HepG2 (cell line): Measurements from ENCODE around the gene RBM8A. TPM values are rescaled to one million over a fixed set of nuclear protein-coding genes. Genes with fewer than 3 reads are reported as not detected.

Source experiments
- ATAC-seq: fragments of 200-7000 bp; cut with Tn5 transposase; 3 replicates; pipeline ENCODE4 v1.9.1; 2020; ENCODE audit warnings: mild to moderate bottlenecking, moderate library complexity
- BruUV-seq: library from RNA; stranded (reverse); fragments of 400-500 nt; replicated peaks from 2 replicates; lab custom pipeline; 2021; lab: Mats Ljungman, UMichigan
- CTCF ChIA-PET: fragments of 300-600 bp; formaldehyde crosslinking; extraction: SDS; loops from one replicate; lab custom pipeline; 2021; ENCODE audit warnings: low total read pairs, inconsistent platforms, low intra/inter-chr PET ratio; lab: Yijun Ruan, JAX
- POLR2A ChIA-PET: fragments of 350-600 bp; sonication (Branson Sonifier 250); formaldehyde crosslinking; loops from one replicate; lab custom pipeline; 2020; ENCODE audit warnings: antibody characterized with exemption, inconsistent platforms; lab: Yijun Ruan, JAX
- DNase-seq: peaks from one replicate; pipeline ENCODE4 v3.0.0-alpha.2; 2015; ENCODE audit warnings: low spot score
- FAIRE-seq: peaks from 3 replicates; lab custom pipeline; 2011; peaks lifted over from hg19 to GRCh38; lab: Jason Lieb, UNC
- H2AFZ ChIP-seq: one replicate; pipeline ENCODE4 v1.6.1; 2011; ENCODE audit warnings: low read length, inconsistent platforms
- H3K27ac ChIP-seq: fragments of 300-600 bp; 3 replicates; pipeline ENCODE4 v1.8.0; 2011; ENCODE audit warnings: mixed run types, mild to moderate bottlenecking, mixed read lengths, low read length, inconsistent platforms; ENCODE audit not compliant: insufficient read depth; ENCODE audit errors: extremely low read length
- H3K27me3 ChIP-seq, 2 experiments: fragments of 200-600 bp in 1 of 2; 2 replicates in 1 of 2; 3 replicates in 1 of 2; pipeline versions ENCODE4 v1.6.0 to v1.8.0; 2011; ENCODE audit warnings: low read length in 2 of 2, mild to moderate bottlenecking in 2 of 2, moderate library complexity in 2 of 2, inconsistent platforms in 1 of 2; ENCODE audit not compliant: insufficient read depth in 2 of 2, control insufficient read depth in 1 of 2
- H3K36me3 ChIP-seq, 2 experiments: fragments of 200-600 bp in 1 of 2; replicated peaks in 1 of 2; 2 replicates in 1 of 2; 3 replicates in 1 of 2; pipeline versions ENCODE4 v1.5.1 to v1.8.0; 2011; ENCODE audit warnings: low read length in 2 of 2, inconsistent platforms in 1 of 2; ENCODE audit not compliant: insufficient read depth in 2 of 2, control insufficient read depth in 1 of 2
- H3K4me1 ChIP-seq: 2 replicates; pipeline ENCODE4 v1.5.1; 2012; ENCODE audit warnings: low read length, inconsistent platforms; ENCODE audit not compliant: insufficient read depth
- H3K4me2 ChIP-seq: 2 replicates; pipeline ENCODE4 v1.6.0; 2011; ENCODE audit warnings: low read depth, low read length, inconsistent platforms
- H3K4me3 ChIP-seq, 3 experiments: fragments of 200-600 bp in 1 of 3; sonication (generic), shearing (Covaris generic) in 1 of 3; replicated peaks in 1 of 3; 2 replicates each; pipeline ENCODE4 v1.5.1; 2011 to 2016; ENCODE audit warnings: low read length in 3 of 3, inconsistent platforms in 2 of 3, low read depth in 2 of 3, mild to moderate bottlenecking in 2 of 3, control low read depth in 1 of 3, mixed read lengths in 1 of 3; ENCODE audit not compliant: insufficient read depth in 1 of 3
- H3K79me2 ChIP-seq: one replicate; pipeline ENCODE4 v1.6.1; 2011; ENCODE audit warnings: low read length, inconsistent platforms; ENCODE audit not compliant: insufficient read depth
- H3K9ac ChIP-seq: 2 replicates; pipeline ENCODE4 v1.6.0; 2011; ENCODE audit warnings: mild to moderate bottlenecking, low read depth, low read length, inconsistent platforms; ENCODE audit not compliant: insufficient read depth
- H3K9me3 ChIP-seq: 2 replicates; pipeline ENCODE4 v1.5.1; 2012; ENCODE audit warnings: mild to moderate bottlenecking, low read length
- H4K20me1 ChIP-seq: 2 replicates; pipeline ENCODE4 v1.6.0; 2011; ENCODE audit warnings: inconsistent platforms, mild to moderate bottlenecking, low read length, moderate library complexity; ENCODE audit not compliant: insufficient read depth
- ADNP ChIP-seq: sonication (generic); formaldehyde crosslinking; IDR thresholded peaks from 2 replicates; pipeline ENCODE4 v1.4.0; 2020; ENCODE audit warnings: missing genetic modification reagents
- ASH2L ChIP-seq: fragments of 300-600, 200-600 bp; sonication (generic); IDR thresholded peaks from 2 replicates; pipeline ENCODE4 v1.7.0; 2017; ENCODE audit warnings: low read depth, mild to moderate bottlenecking, moderate library complexity, mixed read lengths, low read length; ENCODE audit not compliant: insufficient read length
- FOSL1 ChIP-seq: sonication (generic); formaldehyde crosslinking; IDR thresholded peaks from 2 replicates; pipeline ENCODE4 v1.9.0; 2021; ENCODE audit warnings: missing genetic modification reagents, borderline replicate concordance
- HMGA1 ChIP-seq: sonication (generic); formaldehyde crosslinking; conservative IDR thresholded peaks from 2 replicates; pipeline ENCODE4 v1.4.0; 2020; ENCODE audit warnings: missing genetic modification reagents
- KLF11 ChIP-seq: IDR thresholded peaks from 2 replicates; pipeline ENCODE4 v1.6.1; 2016; ENCODE audit warnings: missing compliant biosample characterization
- NFIC ChIP-seq: IDR thresholded peaks from 2 replicates; pipeline ENCODE4 v1.6.1; 2012; ENCODE audit warnings: mild to moderate bottlenecking, low read length, inconsistent platforms
- NFRKB ChIP-seq: fragments of 450-650 bp; IDR thresholded peaks from 2 replicates; pipeline ENCODE4 v1.6.1; 2017
- SMAD3 ChIP-seq: sonication (generic); formaldehyde crosslinking; IDR thresholded peaks from 2 replicates; pipeline ENCODE4 v1.4.0; 2020; ENCODE audit warnings: missing genetic modification reagents
- SMARCE1 ChIP-seq: fragments of 450-650 bp; IDR thresholded peaks from 2 replicates; pipeline ENCODE4 v1.6.1; 2017; ENCODE audit warnings: borderline replicate concordance
- TCF7L2 ChIP-seq: IDR thresholded peaks from 2 replicates; pipeline ENCODE4 v1.6.1; 2011; ENCODE audit warnings: mild to moderate bottlenecking, low read depth, low read length, moderate library complexity
- TEAD3 ChIP-seq: optimal IDR thresholded peaks from 2 replicates; pipeline ENCODE3; 2016; ENCODE audit warnings: borderline replicate concordance
- ZNF138 ChIP-seq: sonication (generic); formaldehyde crosslinking; IDR thresholded peaks from 2 replicates; pipeline ENCODE4 v1.5.0; 2020; ENCODE audit warnings: mild to moderate bottlenecking, low read depth, missing genetic modification reagents
- ZNF251 ChIP-seq: sonication (generic); formaldehyde crosslinking; IDR thresholded peaks from 2 replicates; pipeline ENCODE4 v1.9.0; 2021; ENCODE audit warnings: mild to moderate bottlenecking, missing genetic modification reagents
- ZNF274 ChIP-seq: sonication (generic); formaldehyde crosslinking; IDR thresholded peaks from 2 replicates; pipeline ENCODE4 v1.5.1; 2020; ENCODE audit warnings: mild to moderate bottlenecking, missing genetic modification reagents
- ZNF441 ChIP-seq: sonication (generic); formaldehyde crosslinking; IDR thresholded peaks from 2 replicates; pipeline ENCODE4 v1.7.0; 2021; ENCODE audit warnings: missing genetic modification reagents, borderline replicate concordance
- ZNF546 ChIP-seq: sonication (generic); formaldehyde crosslinking; conservative IDR thresholded peaks from 2 replicates; pipeline ENCODE4 v1.8.1; 2023; ENCODE audit warnings: mild to moderate bottlenecking, missing genetic modification reagents
- ZNF839 ChIP-seq: sonication (generic); formaldehyde crosslinking; IDR thresholded peaks from 2 replicates; pipeline ENCODE4 v1.4.0; 2020; ENCODE audit warnings: missing genetic modification reagents, mild to moderate bottlenecking, borderline replicate concordance
- WGBS: methylation state at CpG from one replicate; pipeline ENCODE4 v1.1.6; 2017; ENCODE audit warnings: low lambda C conversion rate; 5-methylcytosine and 5-hydroxymethylcytosine counted together
- in situ Hi-C: cut with HindIII; loops from 2 replicates; pipeline ENCODE4 v1.10.0; 2017; ENCODE audit warnings: low pct_unique_long_range_greater_than_20kb; ENCODE audit not compliant: extremely low pct_ligation_motif_present
- intact Hi-C: fragments of 100-400 bp; cut with micrococcal nuclease; formaldehyde crosslinking; loops from one replicate; pipeline ENCODE4 v1.10.0; 2022; ENCODE audit not compliant: unreplicated experiment
- polyA plus RNA-seq, 8 experiments: library from polyadenylated mRNA; depleted of rRNA in 3 of 8; stranded (reverse) in 7 of 8; unstranded in 1 of 8; fragments of >200 nt; fragmentation: Illumina TruSeq in 4 of 8; extraction: Trizol in 4 of 8; gene quantifications; 2 replicates each; pipeline versions ENCODE4 v1.2.1 to v1.2.3, GENCODE V29; 2011 to 2016; ENCODE audit warnings: low read depth in 4 of 8, missing spikeins in 1 of 8, mixed read lengths in 1 of 8; ENCODE audit not compliant: insufficient read depth in 1 of 8
- total RNA-seq, 5 experiments: library from RNA; depleted of rRNA; stranded (reverse); fragments of >200 nt; fragmentation: Illumina TruSeq; extraction: Trizol; gene quantifications; 2 replicates each; pipeline ENCODE4 v1.2.3, GENCODE V29; 2016; ENCODE audit warnings: low read depth in 1 of 5
- TF ChIP-seq, protein P1 (sequence below): IDR thresholded peaks from 2 replicates; pipeline ENCODE4 v1.6.1; 2012; ENCODE audit warnings: low read length, improper control_type of control experiment
- TF ChIP-seq, protein P2 (sequence below): sonication (generic); formaldehyde crosslinking; IDR thresholded peaks from 2 replicates; pipeline ENCODE4 v1.4.0; 2020; ENCODE audit warnings: missing genetic modification reagents
- TF ChIP-seq, protein P3 (sequence below): sonication (generic); formaldehyde crosslinking; IDR thresholded peaks from 2 replicates; pipeline ENCODE4 v1.8.0; 2022; ENCODE audit warnings: mild to moderate bottlenecking, missing genetic modification reagents, borderline replicate concordance

RBM8A gene
- total and polyA plus RNA-seq, 2 of the 13 experiments (the other 11 are each of a cell fraction or from before 2014, with no cell fraction given) = 106 to 162 TPM

DNA sequence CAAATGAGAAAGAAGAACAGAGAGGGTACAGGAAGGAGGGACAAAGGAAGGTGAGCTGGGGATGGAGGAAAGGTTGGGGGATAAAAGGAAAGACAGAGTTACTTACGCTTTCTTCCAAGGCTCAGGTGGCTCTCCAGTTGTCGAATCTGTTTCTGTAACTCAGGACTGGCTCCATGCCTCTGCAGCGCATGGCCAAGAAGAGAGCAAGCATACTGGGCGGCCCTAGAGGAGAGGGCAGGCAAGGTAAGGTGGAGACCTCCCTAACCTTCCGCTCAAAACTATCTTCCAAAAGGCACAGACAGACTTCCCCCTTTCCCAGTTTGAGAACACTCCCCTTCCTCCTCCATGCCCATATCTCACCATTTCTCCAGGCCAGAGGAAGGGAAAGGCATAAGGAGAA, 9.7 kb downstream of the RBM8A start:
- DNase-seq = no peak
- peak overlapping the region; percentile 99 for H3K4me2 ChIP-seq
- peaks cover 8% of the 10 kb centered on the region for H3K79me2 ChIP-seq
- TF ChIP-seq TEAD3 (CRISPR knock-in tag) = no peak
- TF ChIP-seq ADNP = no peak
- no peak for TF ChIP-seq SMAD3 (CRISPR knock-in tag)
- no peak for TF ChIP-seq SMARCE1
- TF ChIP-seq ZNF138 (CRISPR knock-in tag) = no peak
- no peak for TF ChIP-seq ZNF546 (CRISPR knock-in tag)
- TF ChIP-seq, protein P1, sequence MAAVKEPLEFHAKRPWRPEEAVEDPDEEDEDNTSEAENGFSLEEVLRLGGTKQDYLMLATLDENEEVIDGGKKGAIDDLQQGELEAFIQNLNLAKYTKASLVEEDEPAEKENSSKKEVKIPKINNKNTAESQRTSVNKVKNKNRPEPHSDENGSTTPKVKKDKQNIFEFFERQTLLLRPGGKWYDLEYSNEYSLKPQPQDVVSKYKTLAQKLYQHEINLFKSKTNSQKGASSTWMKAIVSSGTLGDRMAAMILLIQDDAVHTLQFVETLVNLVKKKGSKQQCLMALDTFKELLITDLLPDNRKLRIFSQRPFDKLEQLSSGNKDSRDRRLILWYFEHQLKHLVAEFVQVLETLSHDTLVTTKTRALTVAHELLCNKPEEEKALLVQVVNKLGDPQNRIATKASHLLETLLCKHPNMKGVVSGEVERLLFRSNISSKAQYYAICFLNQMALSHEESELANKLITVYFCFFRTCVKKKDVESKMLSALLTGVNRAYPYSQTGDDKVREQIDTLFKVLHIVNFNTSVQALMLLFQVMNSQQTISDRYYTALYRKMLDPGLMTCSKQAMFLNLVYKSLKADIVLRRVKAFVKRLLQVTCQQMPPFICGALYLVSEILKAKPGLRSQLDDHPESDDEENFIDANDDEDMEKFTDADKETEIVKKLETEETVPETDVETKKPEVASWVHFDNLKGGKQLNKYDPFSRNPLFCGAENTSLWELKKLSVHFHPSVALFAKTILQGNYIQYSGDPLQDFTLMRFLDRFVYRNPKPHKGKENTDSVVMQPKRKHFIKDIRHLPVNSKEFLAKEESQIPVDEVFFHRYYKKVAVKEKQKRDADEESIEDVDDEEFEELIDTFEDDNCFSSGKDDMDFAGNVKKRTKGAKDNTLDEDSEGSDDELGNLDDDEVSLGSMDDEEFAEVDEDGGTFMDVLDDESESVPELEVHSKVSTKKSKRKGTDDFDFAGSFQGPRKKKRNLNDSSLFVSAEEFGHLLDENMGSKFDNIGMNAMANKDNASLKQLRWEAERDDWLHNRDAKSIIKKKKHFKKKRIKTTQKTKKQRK = no peak
- no peak for TF ChIP-seq ZNF274 (CRISPR knock-in tag)
- no peak for TF ChIP-seq ASH2L
- no peak for TF ChIP-seq KLF11 (CRISPR knock-in tag)
- TF ChIP-seq NFRKB = no peak
- no peak for TF ChIP-seq HMGA1 (CRISPR knock-in tag)
- no peak for TF ChIP-seq NFIC
- TF ChIP-seq FOSL1 (CRISPR knock-in tag) = no peak
- no peak for TF ChIP-seq TCF7L2
- TF ChIP-seq, protein P2, sequence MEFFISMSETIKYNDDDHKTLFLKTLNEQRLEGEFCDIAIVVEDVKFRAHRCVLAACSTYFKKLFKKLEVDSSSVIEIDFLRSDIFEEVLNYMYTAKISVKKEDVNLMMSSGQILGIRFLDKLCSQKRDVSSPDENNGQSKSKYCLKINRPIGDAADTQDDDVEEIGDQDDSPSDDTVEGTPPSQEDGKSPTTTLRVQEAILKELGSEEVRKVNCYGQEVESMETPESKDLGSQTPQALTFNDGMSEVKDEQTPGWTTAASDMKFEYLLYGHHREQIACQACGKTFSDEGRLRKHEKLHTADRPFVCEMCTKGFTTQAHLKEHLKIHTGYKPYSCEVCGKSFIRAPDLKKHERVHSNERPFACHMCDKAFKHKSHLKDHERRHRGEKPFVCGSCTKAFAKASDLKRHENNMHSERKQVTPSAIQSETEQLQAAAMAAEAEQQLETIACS = no peak
- TF ChIP-seq ZNF441 (CRISPR knock-in tag) = no peak
- TF ChIP-seq ZNF251 (CRISPR knock-in tag) = no peak
- TF ChIP-seq ZNF839 (CRISPR knock-in tag) = no peak
- TF ChIP-seq, protein P3, sequence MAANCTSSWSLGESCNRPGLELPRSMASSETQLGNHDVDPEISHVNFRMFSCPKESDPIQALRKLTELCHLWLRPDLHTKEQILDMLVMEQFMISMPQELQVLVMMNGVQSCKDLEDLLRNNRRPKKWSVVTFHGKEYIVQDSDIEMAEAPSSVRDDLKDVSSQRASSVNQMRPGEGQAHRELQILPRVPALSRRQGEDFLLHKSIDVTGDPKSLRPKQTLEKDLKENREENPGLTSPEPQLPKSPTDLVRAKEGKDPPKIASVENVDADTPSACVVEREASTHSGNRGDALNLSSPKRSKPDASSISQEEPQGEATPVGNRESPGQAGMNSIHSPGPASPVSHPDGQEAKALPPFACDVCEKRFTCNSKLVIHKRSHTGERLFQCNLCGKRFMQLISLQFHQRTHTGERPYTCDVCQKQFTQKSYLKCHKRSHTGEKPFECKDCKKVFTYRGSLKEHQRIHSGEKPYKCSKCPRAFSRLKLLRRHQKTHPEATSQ = no peak
- TF ChIP-seq, all 625 proteins: peak for 0
- no peaks in the 10 kb centered on the region for H3K9me3 ChIP-seq
- 67% methylated on average over 5 of the region's 5 CpGs for WGBS
- peaks cover 18% of the 10 kb centered on the region for H3K4me1 ChIP-seq
- no peaks in the 10 kb centered on the region for H4K20me1 ChIP-seq
- peak overlapping the region; percentile 79 to 99 (median 92) for H3K4me3 ChIP-seq
- POLR2A ChIA-PET = interaction anchor here (0.8 to 3.4 kb wide), 3 partner anchors 10 to 58 kb away, joined by 3 to 36 read pairs (median 25); partner anchors contain the start of genes PIAS3 and RBM8A
- CTCF ChIA-PET = no interaction called here
- peak overlapping the region; percentile 87 for H3K9ac ChIP-seq
- peaks cover 1 to 9% of the 10 kb centered on the region in 2 experiments; a peak in 3 of 5 replicates for H3K36me3 ChIP-seq
- in situ Hi-C loops (no loop called here), intact Hi-C loops (loop anchor here (5.0 kb wide), 1 partner anchor 90 kb away; no protein-coding TSS in a partner anchor)
- BruUV-seq = no TSS peak
- peak overlapping the region; percentile 78 for H3K27ac ChIP-seq
- no peak for ATAC-seq
- FAIRE-seq = no peak
- no peaks in the 10 kb centered on the region; a peak in 1 of 5 replicates for H3K27me3 ChIP-seq
- no peak overlapping the region for H2AFZ ChIP-seq
